Activated CD8-positive, alpha-beta memory T cell treated with anti-CD3 and anti-CD28 coated beads for 36 hours (primary cell): Measurements from ENCODE around the gene ALDOA. TPM values are rescaled to one million over a fixed set of nuclear protein-coding genes. Genes with fewer than 3 reads are reported as not detected.

ENCODE experiments used
- CTCF ChIA-PET: fragments of 350-600 bp; sonication (Branson Sonifier 250); formaldehyde crosslinking; loops from one replicate; lab custom pipeline; 2021; ENCODE audit warnings: antibody characterized with exemption; lab: Charles Lee
- POLR2A ChIA-PET: fragments of 350-600 bp; sonication (Branson Sonifier 250); formaldehyde crosslinking; loops from one replicate; lab custom pipeline; 2021; ENCODE audit warnings: antibody characterized with exemption; lab: Charles Lee
- total RNA-seq, 2 experiments: library from RNA; stranded (reverse); gene quantifications; one replicate each; pipeline ENCODE4 v1.2.3, GENCODE V29; 2021

Gene ALDOA
- total RNA-seq, 2 experiments from 2014 or later, result 2,600 to 2,646 TPM

DNA sequence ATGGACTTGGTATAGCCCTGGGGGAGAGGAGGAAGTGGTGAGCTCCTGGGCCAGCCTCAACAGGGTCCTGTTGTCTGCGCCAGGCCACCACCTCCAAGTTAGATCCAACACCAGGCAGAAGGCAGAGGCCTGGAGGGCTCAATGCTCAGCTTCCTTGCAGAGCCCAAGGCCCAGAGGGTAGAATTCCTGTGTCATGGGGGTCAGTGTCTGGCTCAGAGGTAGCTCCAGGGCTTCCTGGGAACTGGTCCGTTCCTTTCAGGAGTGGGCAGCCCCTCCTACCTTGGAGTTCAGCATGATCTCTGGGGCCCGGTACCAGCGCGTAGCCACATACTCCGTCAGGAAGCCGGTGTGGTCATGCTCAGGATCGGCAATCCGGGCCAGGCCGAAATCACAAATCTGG lies 52.2 kb downstream of the ALDOA start:
- CTCF ChIA-PET, result interaction anchor here (1.4 to 2.4 kb wide), 2 partner anchors 25 to 26 kb away, joined by 5 to 6 read pairs; partner anchors contain the start of gene TBX6
- POLR2A ChIA-PET, result interaction anchor here (0.5 kb wide), 1 partner anchor 64 kb away, joined by 3 read pairs; no protein-coding TSS in a partner anchor

DNA sequence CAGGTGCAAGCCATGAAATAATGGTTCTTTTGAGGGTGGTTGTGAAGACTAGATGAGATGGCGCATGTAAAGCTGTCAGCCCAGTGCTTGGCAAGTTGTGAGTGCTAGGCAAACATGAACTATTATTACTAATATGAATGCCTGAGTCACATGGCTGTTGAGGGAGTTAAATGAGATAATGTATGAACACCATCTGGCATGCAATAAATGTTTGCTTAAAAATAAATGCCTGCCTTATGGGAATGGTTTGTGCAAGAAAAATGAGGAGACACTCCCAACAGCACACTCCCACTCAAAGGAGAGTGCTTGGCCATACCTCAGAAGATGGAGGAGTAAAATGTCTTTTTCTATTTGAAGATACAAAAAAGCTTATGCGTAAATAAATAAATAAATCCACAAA lies 53.9 kb downstream of the ALDOA start:
- ChIA-PET POLR2A (interaction anchor here (0.6 kb wide), 2 partner anchors 27 to 311 kb away, joined by 3 read pairs; partner anchors contain the start of gene DCTPP1), CTCF (interaction anchor here (1.5 kb wide), 1 partner anchor 66 kb away, joined by 3 read pairs; no protein-coding TSS in a partner anchor)

Other genes starting within 250 kb of the ALDOA start
- gene PAGR1, start 249.6 kb upstream of the ALDOA start, total RNA-seq, result 10 to 100 TPM; 38.3 to 40.9 TPM
- gene MVP, start 245.3 kb upstream of the ALDOA start, total RNA-seq, result 10 to 100 TPM; 42.2 to 46.0 TPM
- 10 to 100 TPM; 57.2 to 58.1 TPM for gene CDIPT, start 202.5 kb upstream of the ALDOA start, total RNA-seq
- under 1 TPM; 0.11 to 0.13 TPM for gene SEZ6L2, start 166.2 kb upstream of the ALDOA start, total RNA-seq
- gene ASPHD1, start 165.3 kb upstream of the ALDOA start, total RNA-seq, result 1 to 10 TPM; 1.3 to 1.8 TPM
- 10 to 100 TPM; 38.1 to 39.5 TPM for gene KCTD13, start 139.5 kb upstream of the ALDOA start, total RNA-seq
- gene TMEM219, start 103.7 kb upstream of the ALDOA start, total RNA-seq, result 10 to 100 TPM; 40.0 to 40.2 TPM
- 10 to 100 TPM; 38.8 to 39.1 TPM for gene TAOK2, start 91.9 kb upstream of the ALDOA start, total RNA-seq
- 10 to 100 TPM; 46.1 to 46.2 TPM for gene HIRIP3, start 70.1 kb upstream of the ALDOA start, total RNA-seq
- 100 to 1,000 TPM; 119 to 123 TPM for gene INO80E, start 69.5 kb upstream of the ALDOA start, total RNA-seq
- gene DOC2A, start 54.7 kb upstream of the ALDOA start, total RNA-seq, result under 1 TPM; 0.70 to 0.84 TPM
- not detected for gene C16orf92, start 42.6 kb upstream of the ALDOA start, total RNA-seq
- 1 to 10 TPM; 1.1 to 1.4 TPM for gene TLCD3B, start 34.5 kb upstream of the ALDOA start, total RNA-seq
- 100 to 1,000 TPM; 125 to 137 TPM for gene PPP4C, start 10.2 kb downstream of the ALDOA start, total RNA-seq
- 1 to 10 TPM; 1.5 to 1.7 TPM for gene TBX6, start 26.2 kb downstream of the ALDOA start, total RNA-seq
- gene YPEL3, start 30.5 kb downstream of the ALDOA start, total RNA-seq, result 10 to 100 TPM; 13.3 to 13.6 TPM
- 1 to 10 TPM; 3.4 to 4.3 TPM for gene GDPD3, start 47.8 kb downstream of the ALDOA start, total RNA-seq
- gene MAPK3, start 57.5 kb downstream of the ALDOA start, total RNA-seq, result 10 to 100 TPM; 38.7 to 40.8 TPM
- 100 to 1,000 TPM; 971 to 991 TPM for gene CORO1A, start 117.8 kb downstream of the ALDOA start, total RNA-seq
- gene BOLA2B, start 127.9 kb downstream of the ALDOA start, total RNA-seq, result 100 to 1,000 TPM; 266 to 297 TPM
- gene SLX1A, start 128.1 kb downstream of the ALDOA start, total RNA-seq, result 10 to 100 TPM; 62.6 to 72.6 TPM
- gene SULT1A3, start 133.5 kb downstream of the ALDOA start, total RNA-seq, result 10 to 100 TPM; 11.6 to 12.7 TPM
- gene NPIPB13, start 182.7 kb downstream of the ALDOA start, total RNA-seq, result 1 to 10 TPM; 7.7 to 8.6 TPM